Inflammatory macrophage treated with lipopolysaccharide for 4 hours (primary cell): ENCODE results near the gene RAB27A.
"Not testable (repeated sequence)": the region's sequence is repeated elsewhere in the genome, so short reads cannot be mapped to it uniquely, and the experiment has no call there.

ENCODE experiments used
- DNase-seq: peaks from one replicate; pipeline ENCODE4 v3.0.0-alpha.2; 2020

The RAB27A gene

GRCh38 chr15:55249885-55250284 is 39.7 kb downstream of the RAB27A start:
- DNase-seq = not testable (repeated sequence)

GRCh38 chr15:55248895-55249294 is 40.7 kb downstream of the RAB27A start:
- DNase-seq = no peak

DNA sequence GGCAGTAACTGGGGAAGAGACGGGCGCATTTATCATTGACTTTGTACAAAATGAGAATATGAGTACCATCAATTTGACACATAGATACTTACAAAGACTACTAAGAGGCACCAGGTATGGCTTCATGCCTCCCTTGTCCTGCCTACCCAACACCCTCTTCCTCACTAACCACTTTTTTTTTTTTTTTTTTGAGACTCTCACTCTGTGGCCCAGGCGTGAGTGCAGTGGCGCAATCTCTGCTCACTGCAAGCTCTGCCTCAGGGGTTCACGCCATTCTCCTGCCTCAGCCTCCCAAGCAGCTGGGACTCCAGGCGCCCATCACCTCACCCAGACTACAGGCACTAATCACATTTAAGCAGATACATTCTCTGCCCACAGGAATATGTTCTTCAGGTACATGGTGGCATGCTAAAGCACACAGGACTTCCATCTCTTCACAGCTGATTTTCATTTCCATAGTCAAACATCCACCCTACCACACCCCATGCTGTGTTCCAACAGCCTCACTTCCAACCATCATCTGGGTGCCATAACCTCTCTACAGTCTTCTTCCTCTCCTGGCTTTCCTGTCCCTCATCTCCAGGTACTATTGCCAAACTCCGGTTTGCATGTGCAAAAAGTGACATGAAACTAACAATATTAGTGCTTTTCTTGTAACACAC is 41.7 kb downstream of the RAB27A start:
- no peak for DNase-seq

DNA sequence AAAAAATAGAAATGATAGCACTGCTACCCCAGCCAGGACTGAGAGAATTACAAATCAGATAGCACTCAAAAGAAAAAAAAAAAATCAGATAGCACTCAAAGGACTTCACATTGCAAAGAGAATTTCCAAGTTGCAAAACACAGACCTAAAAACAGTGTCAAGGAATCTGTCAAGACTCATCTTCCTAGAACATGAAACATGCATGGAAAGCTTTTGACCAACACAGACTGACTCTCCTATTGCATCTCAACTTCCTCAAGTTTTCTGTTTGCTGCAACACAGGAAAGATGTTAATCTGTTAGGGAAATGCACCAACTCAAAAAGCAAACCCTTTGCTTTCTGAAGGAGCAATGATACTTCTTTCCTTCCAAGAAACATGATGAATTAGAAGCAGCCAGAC is 42.3 kb downstream of the RAB27A start:
- peak; percentile 64 for DNase-seq

DNA sequence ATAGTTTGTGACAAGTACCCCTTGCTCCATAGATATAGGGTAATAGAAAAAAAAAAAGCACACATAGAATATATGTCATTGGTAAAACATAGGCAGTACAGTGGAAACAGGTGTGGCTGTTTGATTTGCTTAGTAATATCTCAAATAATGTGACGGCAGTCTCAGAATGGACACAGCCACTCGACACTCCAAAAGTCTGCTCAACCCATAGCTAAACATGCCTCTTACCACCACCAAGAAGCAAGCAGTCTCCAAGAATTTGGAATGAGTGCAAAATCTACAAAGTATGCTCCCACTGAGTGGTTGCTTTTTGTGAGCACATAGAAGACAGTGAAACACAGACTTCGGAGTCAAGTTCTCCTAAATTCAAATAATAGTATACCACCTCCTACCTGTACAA is 43.0 kb downstream of the RAB27A start:
- no peak for DNase-seq

DNA sequence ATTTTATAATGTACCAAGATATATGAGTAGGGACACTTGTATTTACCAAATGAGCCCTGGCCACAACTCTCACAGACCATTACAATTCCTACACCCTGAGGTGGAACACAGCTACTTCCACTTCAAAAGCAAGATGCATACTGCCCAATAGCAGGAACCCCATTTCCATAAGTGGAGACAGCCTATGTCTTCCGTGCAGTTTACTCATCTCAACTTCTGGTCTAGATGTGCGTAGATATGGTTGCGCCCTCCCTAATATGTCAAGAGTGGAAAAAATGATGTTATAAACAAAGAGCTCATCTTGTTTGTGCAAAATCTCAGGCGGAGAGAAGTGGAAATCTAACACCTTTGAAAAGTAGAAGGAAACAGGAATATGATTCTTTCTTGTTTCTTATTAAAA is 44.6 kb downstream of the RAB27A start:
- no peak for DNase-seq

GRCh38 chr15:55241891-55242290 is 47.7 kb downstream of the RAB27A start:
- DNase-seq = no peak

DNA sequence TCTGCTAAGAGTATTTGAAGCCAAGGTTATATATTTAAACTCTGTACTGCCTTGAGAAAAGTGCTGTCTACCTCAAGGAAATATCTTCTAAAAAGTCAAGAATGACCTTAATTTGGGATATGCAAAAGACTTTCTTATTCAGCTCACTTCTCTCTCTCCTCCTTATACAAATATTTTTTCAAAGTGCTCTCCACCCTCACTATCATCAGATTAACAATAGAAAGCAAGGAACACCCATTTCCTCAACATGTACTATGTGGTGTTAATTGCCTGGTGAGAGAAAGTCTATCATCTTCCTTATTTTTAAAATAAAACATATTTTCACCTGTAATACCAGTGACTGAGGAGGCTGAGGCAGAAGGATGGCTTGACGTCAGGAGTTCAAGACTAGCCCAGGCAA is 48.4 kb downstream of the RAB27A start:
- DNase-seq = no peak

DNA sequence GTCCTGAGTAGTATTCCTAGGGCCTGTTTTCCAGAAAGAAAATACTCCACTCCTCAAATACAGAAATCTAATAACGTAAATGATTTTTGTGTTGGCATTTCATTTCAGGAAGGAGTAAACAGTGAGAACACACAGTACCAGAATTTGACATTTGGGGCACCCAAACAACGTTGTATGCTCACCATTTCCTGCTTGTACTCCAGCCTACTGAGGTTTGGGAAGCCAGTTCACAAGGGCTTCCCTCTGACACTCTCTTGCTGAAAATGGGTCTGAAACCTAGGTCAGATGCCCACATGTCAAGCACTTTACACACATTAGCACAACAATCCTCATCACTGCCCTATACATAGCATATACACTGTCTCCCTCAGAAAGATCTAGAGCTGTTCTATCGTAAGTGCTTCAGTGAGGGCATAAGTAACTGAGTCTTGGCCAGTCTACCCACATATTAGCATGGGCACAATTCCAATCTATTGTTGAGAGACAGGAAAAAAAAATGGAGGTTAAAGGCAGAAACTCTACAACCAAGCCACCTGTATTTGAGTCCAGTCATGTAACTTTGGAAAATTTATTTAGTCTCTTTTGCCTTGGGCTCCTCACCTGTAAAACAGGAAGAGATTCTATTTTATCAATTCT is 49.4 kb downstream of the RAB27A start:
- no peak for DNase-seq

DNA sequence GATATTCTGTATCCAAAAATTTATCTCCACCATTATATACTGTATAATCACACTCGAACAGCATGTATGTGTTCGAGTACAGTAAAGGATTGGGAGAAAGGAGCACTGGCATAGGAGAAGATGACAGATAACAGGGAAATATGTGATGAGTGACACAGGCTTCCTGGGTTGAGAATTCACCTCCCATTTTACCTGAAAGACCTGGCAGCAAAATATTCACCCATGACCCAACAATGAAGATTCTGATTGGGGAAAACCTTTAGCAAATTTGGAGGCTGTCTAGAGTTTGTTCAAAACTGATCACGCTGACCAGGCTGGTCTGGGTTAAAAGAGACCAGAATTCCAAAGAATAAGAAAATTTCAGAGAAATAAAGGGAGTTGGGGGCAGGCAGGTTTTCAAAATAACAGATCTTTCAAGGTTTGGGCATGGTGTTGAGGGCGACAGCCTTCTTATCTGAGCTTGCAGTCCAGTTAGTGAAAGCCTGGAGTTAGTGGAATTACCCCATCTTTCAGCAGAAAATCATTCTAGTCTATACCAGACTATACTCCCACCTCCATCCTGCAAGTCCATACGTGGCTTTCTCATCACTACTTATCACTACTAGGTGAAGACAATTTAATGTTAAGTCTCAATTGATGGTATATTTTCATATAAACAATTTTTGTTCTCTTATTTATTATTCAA is 50.0 kb downstream of the RAB27A start:
- no peak for DNase-seq

GRCh38 chr15:55238877-55239276 is 50.7 kb downstream of the RAB27A start:
- DNase-seq = no peak

GRCh38 chr15:55237219-55238130 is 52.1 kb downstream of the RAB27A start:
- no peak for DNase-seq

DNA sequence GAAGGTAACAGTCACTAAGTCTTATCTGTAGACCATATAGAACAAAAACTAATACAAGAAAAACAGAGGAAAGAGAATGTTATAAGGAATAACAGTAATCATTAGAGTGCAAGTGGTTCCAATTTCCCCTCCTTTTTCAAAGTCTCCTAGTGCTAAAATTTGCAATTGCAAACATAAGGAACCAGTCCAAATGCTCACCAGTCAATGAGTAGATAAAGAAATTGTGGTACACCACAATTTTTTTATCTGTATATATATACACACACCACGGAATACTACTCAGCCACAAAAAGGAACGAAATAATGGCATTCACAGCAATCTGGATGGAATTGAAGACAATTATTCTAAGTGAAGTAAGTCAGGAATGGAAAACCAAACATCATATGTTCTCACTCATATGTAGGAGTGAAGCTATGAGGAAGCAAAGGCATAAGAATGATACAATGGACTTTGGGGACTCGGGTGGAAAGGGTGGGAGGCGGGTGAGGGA is 54.0 kb downstream of the RAB27A start:
- no peak for DNase-seq

DNA sequence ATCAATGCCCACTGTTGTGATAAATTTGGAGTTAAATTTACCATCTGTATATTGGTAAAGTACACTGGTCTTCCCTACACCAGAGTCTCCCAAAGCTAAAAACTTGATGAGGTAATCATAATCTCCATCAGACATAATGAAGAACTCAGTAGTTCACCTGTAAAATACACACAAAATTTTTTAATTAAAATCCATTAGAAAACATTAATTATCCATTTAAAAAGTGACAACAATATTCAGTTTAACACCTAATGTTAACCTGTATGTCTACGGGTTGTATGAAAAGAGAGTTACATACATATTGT is 54.9 kb downstream of the RAB27A start:
- DNase-seq = no peak

GRCh38 chr15:55234104-55234799 is 55.4 kb downstream of the RAB27A start:
- DNase-seq = no peak

GRCh38 chr15:55231455-55231854 is 58.2 kb downstream of the RAB27A start:
- no peak for DNase-seq

DNA sequence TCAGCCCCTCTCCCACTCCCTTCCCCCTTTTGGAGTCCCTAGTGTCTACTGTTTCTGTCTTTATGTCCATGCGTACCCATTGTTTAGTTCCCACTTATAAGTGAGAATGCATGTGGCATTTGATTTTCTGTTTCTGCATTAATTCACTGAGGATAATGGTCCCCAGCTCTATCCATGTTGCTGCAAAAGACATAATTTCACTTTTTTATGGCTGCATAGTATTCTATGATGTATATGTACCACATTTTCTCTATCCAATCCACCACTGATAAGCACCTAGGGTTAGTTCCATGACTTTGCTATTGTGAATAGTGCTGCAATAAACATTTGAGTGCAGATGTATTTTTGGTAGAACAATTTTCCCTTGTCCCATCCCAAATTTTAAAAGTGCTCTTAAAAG is 58.7 kb downstream of the RAB27A start:
- no peak for DNase-seq

GRCh38 chr15:55230051-55230670 is 59.5 kb downstream of the RAB27A start:
- no peak for DNase-seq

GRCh38 chr15:55226127-55226526 is 63.5 kb downstream of the RAB27A start:
- DNase-seq = no peak

GRCh38 chr15:55224892-55225291 is 64.7 kb downstream of the RAB27A start:
- DNase-seq = no peak

- peak; percentile 59 for DNase-seq
Observed at GRCh38 chr15:55222588-55222987, 67.0 kb downstream of the RAB27A start.
